Panc1 (cell line): ENCODE data around the gene PCBD1. TPM values are rescaled to one million over a fixed set of nuclear protein-coding genes. Genes with fewer than 3 reads are reported as not detected.

ENCODE experiments used
- ATAC-seq: fragments of 200-7000 bp; cut with Tn5 transposase; 2 replicates; pipeline ENCODE4 v1.9.1; 2020; ENCODE audit warnings: mild to moderate bottlenecking, moderate library complexity
- BruUV-seq: library from RNA; stranded (reverse); fragments of 400-500 nt; replicated peaks from 2 replicates; lab custom pipeline; 2021; lab: Mats Ljungman, UMichigan
- CTCF ChIA-PET: fragments of 300-600 bp; sonication (Branson Sonifier 250); formaldehyde crosslinking; loops from one replicate; lab custom pipeline; 2022; ENCODE audit warnings: antibody characterized with exemption; lab: Charles Lee
- POLR2A ChIA-PET: fragments of 300-600 bp; sonication (Branson Sonifier 250); formaldehyde crosslinking; loops from one replicate; lab custom pipeline; 2022; ENCODE audit warnings: antibody characterized with exemption; lab: Charles Lee
- DNase-seq: peaks from one replicate; pipeline ENCODE4 v3.0.0-alpha.2; 2010; ENCODE audit warnings: low read depth, low spot score
- H3K27ac ChIP-seq: 2 replicates; pipeline ENCODE4 v1.5.1; 2011; ENCODE audit warnings: mild to moderate bottlenecking, low read length, inconsistent platforms
- H3K27me3 ChIP-seq: fragments of 200-500 bp; sonication (Bioruptor generic); 2 replicates; pipeline ENCODE4 v1.6.0; 2014; ENCODE audit warnings: low read length, inconsistent platforms; ENCODE audit not compliant: control insufficient read depth, insufficient read depth
- H3K36me3 ChIP-seq: fragments of 200-500 bp; sonication (Bioruptor generic); 2 replicates; pipeline ENCODE4 v1.5.1; 2014; ENCODE audit warnings: inconsistent platforms, mild to moderate bottlenecking, low read length, moderate library complexity; ENCODE audit not compliant: control insufficient read depth, insufficient read depth
- H3K4me1 ChIP-seq: 2 replicates; pipeline ENCODE4 v1.5.1; 2011; ENCODE audit warnings: inconsistent platforms, mild to moderate bottlenecking, low read length, moderate library complexity; ENCODE audit not compliant: control insufficient read depth, insufficient read depth
- H3K4me3 ChIP-seq, 2 experiments: 2 replicates each; pipeline ENCODE4 v1.5.1; 2011 to 2012; ENCODE audit warnings: low read depth in 2 of 2, low read length in 2 of 2, mild to moderate bottlenecking in 2 of 2, inconsistent platforms in 1 of 2, moderate library complexity in 1 of 2
- H3K9me3 ChIP-seq: fragments of 200-500 bp; sonication (Bioruptor generic); 2 replicates; pipeline ENCODE4 v1.5.1; 2014; ENCODE audit warnings: low read depth, mild to moderate bottlenecking, inconsistent platforms, low read length, moderate library complexity; ENCODE audit not compliant: control insufficient read depth, insufficient read depth
- CTCF ChIP-seq: fragments of 450-650 bp; IDR thresholded peaks from 2 replicates; pipeline ENCODE4 v1.5.1; 2017; ENCODE audit warnings: mild to moderate bottlenecking
- POLR2AphosphoS5 ChIP-seq: IDR thresholded peaks from 2 replicates; pipeline ENCODE4 v1.6.1; 2012; ENCODE audit warnings: mild to moderate bottlenecking, low read depth, low read length, moderate library complexity
- REST ChIP-seq, 2 experiments: IDR thresholded peaks; 2 replicates each; pipeline ENCODE4 v1.6.1; 2011 to 2012; ENCODE audit warnings: low read depth in 2 of 2, control low read depth in 1 of 2, low read length in 1 of 2, mild to moderate bottlenecking in 1 of 2, moderate library complexity in 1 of 2; ENCODE audit not compliant: insufficient read depth in 1 of 2
- SIN3A ChIP-seq: IDR thresholded peaks from 2 replicates; pipeline ENCODE4 v1.6.1; 2012; ENCODE audit warnings: low read depth, mild to moderate bottlenecking, low read length, moderate library complexity, borderline replicate concordance; ENCODE audit not compliant: insufficient read depth
- TCF7L2 ChIP-seq: IDR thresholded peaks from 2 replicates; pipeline ENCODE4 v1.6.1; 2011; ENCODE audit warnings: mild to moderate bottlenecking, low read depth, low read length, inconsistent platforms
- in situ Hi-C: cut with HindIII; loops from 2 replicates; pipeline ENCODE4 v1.10.0; 2016; ENCODE audit warnings: low sequenced_read_pairs, low pct_unique_long_range_greater_than_20kb
- intact Hi-C: fragments of 100-400 bp; cut with micrococcal nuclease; formaldehyde crosslinking; loops from one replicate; pipeline ENCODE4 v1.10.0; 2022; ENCODE audit not compliant: unreplicated experiment
- total RNA-seq: library from RNA; stranded (reverse); gene quantifications from one replicate; pipeline ENCODE4 v1.2.1, GENCODE V29; 2021; ENCODE audit not compliant: unreplicated experiment

PCBD1 gene
- total RNA-seq, 1 experiment from 2014 or later: 122 TPM

- ATAC-seq: no peak
- no peak for DNase-seq
- H3K27me3 ChIP-seq: no peaks in the 10 kb centered on the region
- H3K4me3 ChIP-seq: no peak overlapping the region
- TF ChIP-seq POLR2AphosphoS5: no peak
- no peak for TF ChIP-seq TCF7L2
- TF ChIP-seq SIN3A: no peak
- no peak for TF ChIP-seq REST (IDR thresholded peaks at IDR 0.05; ENCODE audit: insufficient read depth in 1 of 2, low read depth in 2 of 2, low read length in 1 of 2)
- no peak for TF ChIP-seq CTCF
- ChIA-PET POLR2A (no interaction called here), CTCF (interaction anchor here (1.5 kb wide), 1 partner anchor 9 kb away, joined by 4 read pairs; no protein-coding TSS in a partner anchor)
- no peaks in the 10 kb centered on the region for H3K9me3 ChIP-seq
- H3K27ac ChIP-seq: no peak overlapping the region
- H3K36me3 ChIP-seq: no peaks in the 10 kb centered on the region
- no TSS peak for BruUV-seq
- H3K4me1 ChIP-seq: peaks cover under 1% of the 10 kb centered on the region; the same call in 1 of the 2 replicates
- in situ Hi-C loops (no loop called here), intact Hi-C loops (no loop called here)
Measured at GRCh38 chr10:70894416-70894815, 6.1 kb upstream of the PCBD1 start.

GRCh38 chr10:70893227-70894006 lies 5.1 kb upstream of the PCBD1 start:
- H3K27me3 ChIP-seq: no peaks in the 10 kb centered on the region
- DNase-seq: no peak
- no peaks in the 10 kb centered on the region for H3K36me3 ChIP-seq
- intact Hi-C loops: no loop called here
- H3K4me1 ChIP-seq: peaks cover 7% of the 10 kb centered on the region; the same call in 1 of the 2 replicates
- in situ Hi-C loops: no loop called here
- H3K4me3 ChIP-seq: no peak overlapping the region
- BruUV-seq: no TSS peak
- H3K27ac ChIP-seq: no peak overlapping the region
- ChIA-PET POLR2A (interaction anchor here (0.6 kb wide), 1 partner anchor 16 kb away, joined by 17 read pairs; no protein-coding TSS in a partner anchor), CTCF (interaction anchor here (1.5 kb wide), 1 partner anchor 10 kb away, joined by 4 read pairs; no protein-coding TSS in a partner anchor)
- ATAC-seq: no peak
- no peaks in the 10 kb centered on the region for H3K9me3 ChIP-seq
- TF ChIP-seq CTCF (no peak), TCF7L2 (no peak), POLR2AphosphoS5 (no peak), REST (IDR thresholded peaks at IDR 0.05; ENCODE audit: insufficient read depth in 1 of 2, low read depth in 2 of 2, low read length in 1 of 2) (no peak), SIN3A (no peak)
